Activated T-cell treated with anti-CD3 and anti-CD28 coated beads for 24 hours (primary cell): ENCODE results near the gene UGT1A7.
"Not testable (repeated sequence)": the region's sequence is repeated elsewhere in the genome, so short reads cannot be mapped to it uniquely, and the experiment has no call there.

Source experiments
- DNase-seq: peaks from one replicate; pipeline ENCODE4 v3.0.0-alpha.2; 2020; ENCODE audit warnings: low read depth

The UGT1A7 gene

DNA sequence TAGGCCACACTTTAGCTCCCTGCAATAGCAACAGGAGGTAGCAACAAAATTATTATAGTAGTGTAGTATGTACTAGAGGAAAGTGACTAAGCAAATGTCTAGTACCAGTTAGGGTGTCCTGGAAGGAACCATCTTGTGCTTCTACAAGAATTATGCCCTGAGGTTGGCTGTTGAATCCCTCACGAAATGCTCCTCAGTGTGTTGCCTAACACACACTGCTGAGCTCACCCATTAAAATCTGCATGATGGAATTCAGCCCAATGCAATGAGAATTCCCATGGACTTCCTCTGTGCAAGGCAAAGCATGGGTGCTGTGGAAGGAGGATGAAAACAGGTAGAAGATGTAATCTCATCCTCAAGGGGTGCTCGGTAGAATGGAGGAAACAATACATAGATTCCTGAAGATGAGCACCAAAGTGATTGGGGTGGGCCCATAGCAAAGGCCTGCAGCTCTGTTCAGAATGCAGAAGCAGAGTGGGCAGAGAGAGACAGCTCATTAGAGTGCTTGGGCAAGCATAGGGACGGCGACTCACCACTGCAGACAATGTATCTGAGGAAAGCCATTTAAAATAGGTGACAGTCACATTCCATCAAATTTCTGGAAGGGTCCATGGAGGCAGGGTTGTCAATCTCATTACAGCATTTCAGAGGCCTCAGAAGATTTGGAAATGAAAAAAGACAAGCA, 1.2 kb upstream of the UGT1A7 start:
- no peak for DNase-seq

DNA sequence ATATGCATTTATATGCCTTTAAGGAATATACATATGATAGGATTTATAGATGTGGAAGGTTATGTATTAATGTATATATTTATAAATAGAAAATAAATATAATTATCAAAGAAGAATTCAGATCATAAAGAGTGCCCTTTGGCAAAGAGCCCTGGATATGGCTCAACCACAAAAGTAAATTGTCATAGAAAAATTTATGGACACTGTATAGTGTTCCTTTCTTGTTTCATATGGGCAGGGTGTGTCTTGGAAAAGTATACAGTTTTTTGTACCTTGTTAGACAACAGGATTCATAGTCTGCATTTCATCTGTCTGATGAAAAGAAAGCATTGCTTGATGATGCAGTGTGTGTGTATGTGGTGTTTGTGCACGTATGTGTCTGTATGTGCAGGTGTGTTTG, 2.9 kb downstream of the UGT1A7 start:
- DNase-seq: no peak

DNA sequence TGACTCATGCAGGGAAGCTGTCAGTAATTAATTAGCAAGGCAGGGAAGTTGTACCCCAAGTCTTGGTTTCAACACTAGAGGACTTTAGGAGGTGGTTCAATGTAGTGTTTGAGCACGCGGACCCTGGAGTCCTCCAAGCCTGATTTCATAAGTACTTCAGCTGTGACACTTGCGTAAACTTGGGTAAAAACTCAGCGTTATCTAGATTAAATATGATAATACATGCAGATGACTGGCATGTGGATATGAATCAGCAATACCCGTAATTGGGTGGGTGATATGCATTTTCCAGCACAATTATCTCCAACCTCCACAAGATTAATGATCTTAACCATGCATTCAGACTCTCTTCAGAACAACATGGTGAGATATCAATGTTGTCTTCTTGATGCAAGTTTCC, 5.2 kb downstream of the UGT1A7 start:
- DNase-seq: no peak

DNA sequence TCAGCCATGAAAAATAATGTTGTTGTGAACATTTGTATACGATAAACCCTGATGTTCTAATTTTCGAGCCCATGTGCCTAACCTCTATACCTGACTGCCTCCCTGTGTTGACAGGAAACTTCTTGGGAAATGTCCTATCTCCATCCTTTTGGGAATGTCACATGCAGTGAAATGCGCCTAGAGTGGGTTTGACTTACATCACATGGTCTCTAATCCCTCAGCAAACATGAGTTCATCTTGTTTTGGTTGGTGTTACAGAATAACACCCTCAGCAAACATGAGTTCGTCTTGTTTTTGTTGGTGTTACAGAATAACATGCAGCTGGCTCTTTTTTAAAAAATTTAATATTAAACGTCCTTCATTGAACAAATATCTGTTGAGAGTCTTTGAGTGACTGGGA, 6.6 kb downstream of the UGT1A7 start:
- DNase-seq: no peak

DNA sequence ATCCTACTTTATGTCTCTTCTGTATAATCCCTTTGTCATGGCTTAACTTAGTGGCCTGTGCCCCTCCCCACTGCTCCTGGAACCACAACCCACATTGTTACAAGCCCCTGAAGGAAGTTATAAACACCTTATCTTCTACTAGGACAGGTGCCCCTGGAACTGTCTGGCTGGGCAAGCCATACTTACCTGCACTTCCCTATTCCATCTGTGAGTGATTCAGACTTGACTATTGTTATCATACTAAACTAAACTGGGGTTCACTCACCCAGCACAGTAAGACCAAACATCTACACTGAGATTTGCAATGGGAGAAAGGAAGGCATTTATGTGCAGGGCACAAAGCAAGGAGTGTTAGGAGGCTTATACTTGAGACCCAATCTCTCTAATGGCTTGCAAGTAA, 7.3 kb downstream of the UGT1A7 start:
- DNase-seq: no peak

DNA sequence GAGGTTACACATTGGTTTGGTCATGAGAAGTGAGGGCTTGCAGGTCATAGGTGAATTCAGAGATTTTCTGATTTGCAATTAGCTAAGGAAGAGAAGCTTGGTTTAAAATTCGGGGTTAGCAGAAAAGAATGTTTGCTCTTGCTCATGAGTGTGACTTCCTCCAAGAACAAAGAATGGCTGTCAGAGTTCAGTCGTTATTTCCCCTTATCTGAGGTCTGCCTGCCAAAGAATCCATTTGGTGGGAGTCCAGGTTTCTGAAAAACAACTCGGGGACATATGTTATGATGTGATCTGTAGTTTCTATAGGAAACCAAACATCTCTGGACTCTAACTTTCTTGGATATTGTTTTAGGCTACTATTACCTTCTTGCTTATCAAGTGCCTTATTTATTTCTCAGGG, 7.8 kb downstream of the UGT1A7 start:
- no peak for DNase-seq

DNA sequence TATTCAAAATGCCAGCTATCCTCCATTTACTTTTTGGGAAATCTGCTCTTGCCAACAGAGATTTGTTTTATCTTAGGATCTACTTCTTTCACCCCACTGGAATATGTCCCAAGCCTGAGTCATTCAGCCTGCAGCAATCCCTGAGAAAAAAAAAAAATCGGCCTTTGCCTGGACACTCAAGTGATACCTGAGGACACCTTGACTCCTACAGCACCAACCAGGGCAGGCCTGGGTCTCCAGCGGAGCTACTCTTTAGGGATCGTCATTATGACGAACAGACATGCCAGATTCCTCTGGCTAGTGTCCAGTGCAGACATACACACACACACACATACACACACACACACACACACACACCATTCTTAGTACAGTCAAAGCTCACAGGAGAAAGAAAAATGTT, 8.7 kb downstream of the UGT1A7 start:
- DNase-seq: no peak

DNA sequence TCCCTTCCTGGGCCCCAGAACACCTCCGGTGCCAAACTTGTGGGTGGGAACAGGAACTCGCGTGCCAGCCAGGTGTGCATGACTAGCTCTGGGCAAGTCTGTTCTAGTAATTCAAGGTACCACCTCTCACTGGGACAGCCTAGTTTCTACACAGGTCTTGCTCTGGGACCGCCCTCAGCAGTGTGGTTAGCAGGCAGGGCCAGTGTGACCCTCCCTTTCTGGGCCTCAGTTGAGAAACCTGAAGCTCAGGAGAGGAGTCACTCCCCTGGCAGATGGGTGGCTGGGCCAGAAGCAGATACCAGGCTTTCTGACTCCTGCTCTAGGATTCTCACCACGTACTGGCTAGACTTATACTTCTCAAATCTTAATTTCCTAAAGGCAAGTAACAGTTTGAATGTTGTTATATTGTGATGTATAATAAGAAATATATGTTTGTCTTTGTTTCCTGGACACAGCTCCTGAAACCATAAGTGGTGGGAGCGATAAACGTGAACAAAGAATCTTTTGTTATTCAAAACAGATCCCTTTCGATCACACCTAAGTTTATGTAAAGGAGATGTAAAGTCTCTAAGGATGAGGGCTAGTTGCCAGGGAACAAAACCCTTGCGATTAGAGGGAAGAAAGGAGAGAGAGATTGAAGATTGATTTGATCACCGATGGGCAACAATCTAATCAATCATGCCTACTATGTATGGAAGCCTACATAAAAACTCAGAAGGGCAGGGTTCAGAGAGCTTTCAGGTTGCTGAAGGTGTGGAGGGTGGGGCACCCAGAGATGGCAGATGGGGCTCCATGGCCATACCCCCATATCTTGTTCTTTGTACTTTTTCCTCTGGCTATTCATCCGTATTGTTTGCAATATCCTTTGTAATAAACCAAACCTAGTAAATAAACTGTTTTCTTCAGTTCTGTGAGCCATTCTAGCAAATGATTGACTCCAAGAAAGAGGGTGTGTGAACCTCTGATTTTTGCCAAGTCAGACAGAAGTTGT, 10.0 kb downstream of the UGT1A7 start:
- DNase-seq: no peak

DNA sequence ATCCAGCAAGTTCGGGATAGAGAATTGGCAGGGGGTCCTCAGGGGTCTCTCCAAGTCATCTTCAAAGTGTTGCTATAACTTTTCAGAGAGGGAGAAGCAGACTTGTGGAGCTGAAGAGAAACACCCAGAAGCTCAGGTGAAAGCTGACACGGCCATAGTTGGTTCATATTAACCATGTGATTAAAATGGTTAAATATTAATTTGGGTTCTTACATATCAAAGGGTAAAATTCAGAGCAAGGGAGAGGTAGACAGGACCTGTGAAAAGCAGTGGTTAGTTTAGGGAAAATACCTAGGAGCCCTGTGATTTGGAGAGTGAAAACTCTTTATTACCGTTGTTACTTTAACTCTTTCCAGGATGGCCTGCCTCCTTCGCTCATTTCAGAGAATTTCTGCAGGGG, 10.9 kb downstream of the UGT1A7 start, which contains the start of gene UGT1A6:
Gene UGT1A6, plus strand, starts transcription at position 243 of the 400 bp plus-strand sequence. Its CDS starts 115 bp downstream, at position 358.
- DNase-seq: no peak

DNA sequence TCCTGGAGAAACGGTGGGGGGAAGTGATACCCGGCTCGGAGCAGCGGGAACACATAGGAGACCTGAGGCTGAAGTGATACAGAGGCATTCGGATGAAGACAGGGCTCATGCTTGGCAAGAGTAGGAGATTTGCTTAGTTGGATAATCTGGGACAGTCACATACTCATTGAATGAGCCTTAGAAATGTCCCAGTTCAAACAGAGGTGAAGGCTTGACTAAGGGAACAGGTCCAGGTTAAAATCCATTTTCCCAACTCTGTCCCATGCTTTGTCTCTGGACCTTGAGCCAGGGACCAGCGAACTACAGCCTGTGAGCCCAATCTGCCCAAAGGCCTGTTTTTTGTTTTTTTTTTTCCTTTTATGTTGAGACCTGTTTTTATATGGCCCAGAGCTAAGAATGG, 12.3 kb downstream of the UGT1A7 start:
- DNase-seq: no peak

DNA sequence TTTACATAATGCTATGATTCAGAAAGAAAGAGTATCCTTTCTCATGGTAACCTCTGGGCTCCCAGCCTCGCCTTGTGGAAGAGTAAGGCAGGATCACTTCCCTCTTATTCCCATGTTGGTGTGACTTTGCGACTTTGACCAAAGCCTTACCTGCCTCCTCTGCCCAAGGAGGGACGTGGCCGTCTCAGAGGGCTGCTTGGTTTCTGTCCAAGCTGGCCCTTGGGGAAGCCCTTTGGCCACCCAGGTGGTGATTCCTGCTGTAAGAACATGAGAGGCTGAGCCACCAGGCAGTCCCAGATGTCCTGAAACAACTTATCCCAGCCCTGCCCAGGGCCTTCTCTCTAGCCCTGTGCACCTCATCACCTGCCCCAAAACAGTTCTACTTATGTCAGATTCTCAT, 17.0 kb downstream of the UGT1A7 start:
- no peak for DNase-seq

DNA sequence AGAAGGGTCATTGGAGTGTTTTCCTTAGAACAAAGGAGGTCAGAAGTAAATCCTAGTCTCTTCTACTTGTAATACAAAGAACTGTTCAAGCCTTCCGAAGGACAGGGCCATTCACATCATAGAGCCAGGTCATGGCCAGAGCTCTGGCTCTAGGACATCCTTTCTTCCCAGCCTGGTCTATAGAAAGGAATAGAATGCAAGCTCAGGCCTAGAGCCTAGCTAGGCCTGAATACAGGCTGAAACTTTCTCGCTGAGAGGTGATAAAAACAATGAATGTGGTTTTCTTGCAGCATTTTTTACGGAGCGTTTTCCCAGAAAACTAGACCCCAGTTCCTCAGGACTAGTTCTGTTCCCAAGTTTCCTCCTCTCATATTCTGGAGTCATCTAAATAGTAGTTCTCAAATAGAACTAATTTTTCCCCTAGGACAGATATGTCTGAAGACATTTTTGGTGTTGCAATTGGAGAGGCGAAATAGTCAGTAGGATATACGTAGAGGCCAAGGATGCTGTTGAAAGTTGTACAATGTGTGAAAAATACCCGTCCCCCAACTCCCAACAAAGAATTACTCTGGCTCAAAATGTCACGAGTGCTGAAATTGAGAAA, 17.8 kb downstream of the UGT1A7 start:
- no peak for DNase-seq

DNA sequence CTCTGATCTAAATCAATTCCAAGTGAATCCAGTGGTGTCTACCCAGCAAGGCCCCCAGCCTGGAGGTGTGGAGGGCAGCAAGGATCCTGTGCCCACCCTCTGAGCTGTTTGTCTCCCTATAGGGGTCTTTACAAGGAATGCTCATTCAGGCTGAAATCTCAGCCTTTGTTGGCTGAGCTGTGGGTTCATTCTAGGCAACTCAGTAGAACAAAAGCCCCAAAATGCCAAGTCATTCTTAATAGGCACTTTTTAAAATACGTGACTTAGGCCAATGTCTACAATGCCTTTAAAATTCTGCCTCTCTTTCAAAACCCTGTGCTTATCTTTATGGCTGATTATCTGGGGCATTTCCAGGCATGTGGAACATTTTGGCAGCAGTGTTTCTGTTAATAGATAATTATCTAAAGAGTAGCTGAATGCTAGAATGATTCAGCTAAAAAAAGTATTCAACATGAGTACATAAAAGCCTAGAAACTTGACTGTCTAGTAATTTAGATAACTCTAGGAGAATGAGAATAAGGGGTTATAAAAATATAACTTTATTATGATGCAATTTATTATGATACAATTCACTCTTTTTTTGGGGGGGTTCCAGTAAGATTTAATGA, 18.4 kb downstream of the UGT1A7 start:
- DNase-seq: no peak

DNA sequence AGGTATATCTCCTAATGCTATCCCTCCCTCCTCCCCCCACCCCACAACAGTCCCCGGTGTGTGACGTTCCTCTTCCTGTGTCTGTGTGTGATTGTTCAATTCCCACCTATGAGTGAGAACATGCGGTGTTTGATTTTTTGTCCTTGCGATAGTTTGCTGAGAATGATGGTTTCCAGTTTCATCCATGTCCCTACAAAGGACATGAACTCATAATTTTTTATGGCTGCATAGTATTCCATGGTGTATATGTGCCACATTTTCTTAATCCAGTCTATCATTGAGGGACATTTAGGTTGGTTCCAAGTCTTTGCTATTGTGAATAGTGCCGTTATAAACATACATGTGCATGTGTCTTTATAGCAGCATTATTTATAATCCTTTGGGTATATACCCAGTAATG, 19.1 kb downstream of the UGT1A7 start:
- not testable (repeated sequence) for DNase-seq

DNA sequence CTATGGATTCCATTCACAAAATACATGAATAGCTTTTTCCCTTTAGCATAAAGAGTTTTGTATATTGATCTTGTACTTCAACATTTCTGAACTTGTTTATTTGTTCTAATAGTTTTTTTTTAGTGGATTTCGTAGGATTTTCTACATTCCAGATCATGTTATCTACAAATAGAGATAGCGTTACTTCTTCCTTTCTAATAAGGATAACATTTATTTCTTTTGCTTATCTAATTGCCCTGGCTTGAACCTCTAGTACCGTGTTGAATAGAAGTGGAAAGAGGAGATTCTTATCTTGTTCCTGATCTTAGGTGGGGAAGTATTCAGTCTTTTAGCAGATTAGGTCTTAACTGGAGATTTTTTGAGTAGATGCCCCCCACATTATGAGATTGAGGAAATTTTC, 20.5 kb downstream of the UGT1A7 start:
- no peak for DNase-seq

DNA sequence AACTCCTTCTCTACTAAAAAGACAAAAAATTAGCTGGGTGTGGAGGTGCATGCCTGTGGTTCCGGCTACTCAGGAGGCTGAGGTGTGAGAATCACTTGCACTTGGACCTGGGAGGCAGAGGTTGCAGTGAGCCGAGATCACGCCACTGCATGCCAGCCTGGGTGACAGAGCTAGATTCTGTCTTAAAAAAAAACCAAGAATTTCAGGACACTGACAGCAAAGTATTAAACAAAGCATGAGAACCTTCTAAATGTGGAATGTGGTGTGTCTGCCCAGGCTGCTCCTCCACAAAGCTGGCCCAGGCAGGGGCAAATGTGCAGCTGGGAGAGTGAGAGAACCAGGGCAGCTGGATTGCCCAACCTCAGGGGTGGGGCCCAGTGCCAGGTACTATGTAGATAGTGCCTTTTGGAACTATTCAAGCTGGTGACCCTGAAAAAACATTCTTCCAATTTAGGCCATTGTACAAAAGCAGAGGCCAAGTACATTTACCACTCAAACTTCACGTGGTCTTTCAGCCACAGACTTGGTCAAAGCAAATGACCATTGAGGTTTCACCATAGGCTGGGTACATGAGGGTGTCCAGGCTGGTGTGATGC, 24.3 kb downstream of the UGT1A7 start:
- no peak for DNase-seq

DNA sequence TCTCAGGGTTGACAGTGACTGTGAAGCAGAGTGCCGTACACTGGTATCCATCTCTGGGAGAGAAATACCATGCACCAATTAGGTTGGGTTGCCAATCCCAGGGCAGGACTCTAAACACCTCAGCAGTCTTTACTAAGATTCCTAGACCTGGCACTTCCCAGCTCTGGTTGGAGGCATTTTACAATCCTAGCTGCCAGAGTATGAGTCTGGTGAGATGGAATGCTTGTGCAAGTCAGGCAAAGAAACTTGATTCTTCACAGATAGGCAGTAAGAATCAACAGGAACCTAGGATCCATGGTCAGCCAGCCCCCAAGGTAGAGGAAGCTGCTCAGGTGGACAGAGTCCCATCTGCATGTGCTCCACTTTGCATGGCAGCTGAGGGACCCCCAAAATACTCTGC, 25.0 kb downstream of the UGT1A7 start:
- no peak for DNase-seq

DNA sequence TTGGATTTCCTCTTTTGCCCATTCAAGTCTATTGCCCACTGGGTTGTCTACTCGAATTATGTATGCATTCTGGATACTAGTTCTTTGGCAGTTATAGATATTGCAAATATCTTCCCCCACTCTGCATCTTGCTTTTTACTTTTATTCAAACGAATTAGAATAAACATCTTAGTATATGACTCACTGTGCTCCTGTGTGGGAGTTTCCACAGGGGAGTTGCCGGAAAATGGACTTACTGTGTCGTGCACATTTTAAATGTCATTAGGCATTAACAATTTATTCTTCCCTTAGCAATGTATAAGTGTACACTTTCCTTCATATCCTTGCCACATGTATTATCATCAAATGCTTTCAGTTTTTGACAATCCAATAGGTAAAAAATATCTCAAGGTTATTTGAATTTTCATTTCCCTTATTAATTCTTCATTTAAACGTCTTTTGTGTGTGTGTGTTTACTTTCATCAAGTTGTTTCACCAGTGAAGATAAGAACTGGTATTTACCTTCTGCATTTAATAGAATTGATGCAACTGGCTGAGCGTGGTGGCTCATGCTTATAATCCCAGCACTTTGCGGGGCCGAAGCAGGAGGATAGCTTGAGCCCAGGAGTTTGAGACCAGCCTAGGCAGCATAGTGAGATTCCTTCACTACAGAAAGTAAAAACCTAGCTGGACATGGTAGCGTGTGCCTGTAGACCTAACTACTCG, 26.4 kb downstream of the UGT1A7 start:
- DNase-seq: no peak

DNA sequence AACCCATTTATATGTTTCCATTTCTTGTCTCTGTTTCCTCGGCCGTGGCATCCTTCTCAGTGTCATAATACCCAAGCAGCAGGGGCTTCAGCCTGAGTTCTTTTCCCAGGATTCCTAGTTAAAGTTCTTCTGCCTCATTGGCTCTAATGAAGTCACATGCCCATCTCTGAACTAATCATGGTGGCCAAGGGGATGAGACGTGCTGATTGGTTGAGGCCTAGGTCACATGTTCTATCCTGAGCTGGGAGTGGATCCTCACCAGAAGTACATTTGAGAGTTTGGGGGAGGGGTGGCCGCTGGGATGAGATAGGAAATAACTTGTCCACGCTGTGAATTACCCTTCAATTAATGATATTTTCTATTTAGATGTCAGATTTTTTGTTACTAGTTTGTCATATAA, 27.2 kb downstream of the UGT1A7 start:
- no peak for DNase-seq

DNA sequence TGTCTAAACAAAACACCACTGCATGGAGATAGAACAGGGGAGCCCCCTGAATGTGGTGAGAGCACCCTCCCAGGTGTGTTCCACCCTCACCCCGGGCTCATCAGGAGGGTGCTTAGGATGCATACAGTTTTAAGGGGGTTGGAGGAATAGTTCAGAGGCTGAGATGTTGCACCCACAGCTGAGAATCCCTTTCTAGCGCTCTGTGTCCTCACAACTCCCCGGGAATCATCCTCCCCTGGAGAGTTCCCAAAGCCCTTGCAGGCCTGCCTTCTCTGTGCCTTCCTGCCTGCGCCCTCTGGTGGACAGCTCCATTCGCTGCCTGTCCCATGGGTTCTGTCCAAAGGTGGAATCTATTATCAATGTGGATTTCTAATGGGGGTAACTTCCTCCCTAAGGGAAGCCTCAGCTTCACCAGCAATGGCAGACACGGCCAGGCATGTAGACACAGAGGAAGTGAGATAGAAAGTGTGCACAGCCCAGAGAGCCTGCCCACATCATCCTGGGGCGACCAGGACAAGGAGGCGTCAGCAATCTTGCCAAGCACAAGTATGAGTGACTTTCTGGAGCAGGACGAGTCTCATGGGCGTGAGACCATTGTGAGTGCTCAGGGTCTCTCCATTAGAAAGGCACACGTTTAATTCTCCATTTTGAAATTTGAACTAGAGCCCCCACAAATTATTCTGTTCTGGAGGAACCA, 29.8 kb downstream of the UGT1A7 start:
- peak; percentile 56 for DNase-seq
